SW 1271 (cell line): Measurements from ENCODE around the gene PIH1D1.
A peak's percentile ranks its signal among the peaks of the same experiment; 100 is the strongest.
"Not testable (repeated sequence)": the region's sequence is repeated elsewhere in the genome, so short reads cannot be mapped to it uniquely, and the experiment has no call there.

ENCODE experiments used
- DNase-seq, 2 experiments: peaks; one replicate each; lab custom pipeline; 2025; lab: John Stamatoyannopoulos, UW

The PIH1D1 gene

DNA sequence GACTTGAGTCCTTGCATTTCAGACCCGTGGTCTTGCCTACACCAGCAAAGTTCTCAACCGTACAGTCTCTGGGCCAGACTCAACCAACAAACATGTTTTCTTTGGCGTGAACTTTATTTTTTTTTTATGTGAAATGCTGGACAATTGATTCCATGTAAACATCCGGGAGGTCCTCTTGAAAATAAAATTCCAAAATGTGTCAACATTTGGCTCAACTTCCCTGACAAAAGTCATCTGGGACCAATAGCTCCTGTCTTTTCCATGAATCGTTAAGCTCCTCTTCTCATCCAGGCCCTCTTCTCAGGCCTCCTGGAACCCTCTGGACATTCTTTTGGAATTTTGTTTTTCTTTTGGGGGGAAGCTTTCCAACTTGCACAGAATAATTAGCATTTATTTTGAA is 4.2 kb upstream of the PIH1D1 start:
- DNase-seq, result no peak

- DNase-seq, result no peak
These were observed 2.2 kb upstream of the PIH1D1 start for GRCh38 chr19:49453757-49454240.

- peak; percentile 83 to 92 for DNase-seq
These were observed 1.6 kb upstream of the PIH1D1 start, which contains the start of gene ALDH16A1 for GRCh38 chr19:49453013-49453756. TSS of gene ALDH16A1 (plus strand) at chr19:49453225. CDS start at chr19:49453332, 107 bp downstream.

GRCh38 chr19:49450405-49450804 is 1.2 kb downstream of the PIH1D1 start:
- no peak for DNase-seq

GRCh38 chr19:49448432-49448786 is 3.2 kb downstream of the PIH1D1 start:
- no peak for DNase-seq

DNA sequence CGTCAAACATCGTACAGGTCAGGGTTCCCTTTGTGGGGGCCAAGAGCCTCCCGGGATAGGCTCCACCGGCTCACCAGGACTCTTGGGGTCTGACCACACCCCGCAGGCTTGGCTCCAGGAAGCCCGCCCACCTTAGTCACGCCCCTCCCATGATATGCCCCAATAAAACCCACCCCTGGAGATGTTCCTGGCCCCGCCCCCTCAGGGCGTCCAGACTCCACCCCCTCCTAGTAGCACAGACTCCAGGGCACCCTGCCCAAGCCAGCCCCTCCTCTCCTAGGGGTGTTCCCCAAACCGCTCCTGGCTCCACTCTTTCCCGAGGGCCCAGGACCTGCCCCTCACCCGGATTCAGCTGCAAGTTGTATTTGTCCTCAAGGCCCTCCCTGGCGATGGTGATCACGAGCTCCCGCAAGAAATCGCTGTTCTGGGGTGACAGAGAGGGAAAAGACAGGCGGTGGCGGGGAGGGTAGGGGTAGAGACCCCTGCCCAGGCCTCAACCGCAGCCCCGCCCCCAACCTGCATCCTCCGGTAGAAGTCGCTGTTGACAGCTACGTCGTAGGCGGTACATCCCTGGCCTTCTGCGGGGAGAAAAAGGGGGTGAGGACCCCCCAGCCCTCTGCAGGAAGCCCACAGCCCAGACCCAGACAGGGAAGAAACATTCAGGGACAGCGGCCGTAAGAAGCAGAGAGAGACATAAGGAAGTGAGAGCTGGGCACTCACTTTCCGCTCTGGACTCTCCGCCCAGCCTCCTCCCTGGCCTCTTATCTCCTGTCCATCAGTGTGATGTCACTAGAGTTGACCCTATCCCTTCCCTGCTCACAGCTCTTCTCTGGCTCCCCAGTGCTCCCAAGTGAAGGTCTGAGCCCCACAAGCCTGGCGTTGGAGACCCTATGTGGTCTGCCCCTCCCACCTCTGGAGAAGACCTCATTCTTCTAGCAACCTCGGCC is 3.9 kb downstream of the PIH1D1 start:
- DNase-seq, result peak in 1 of 2 experiments; percentile 36

DNA sequence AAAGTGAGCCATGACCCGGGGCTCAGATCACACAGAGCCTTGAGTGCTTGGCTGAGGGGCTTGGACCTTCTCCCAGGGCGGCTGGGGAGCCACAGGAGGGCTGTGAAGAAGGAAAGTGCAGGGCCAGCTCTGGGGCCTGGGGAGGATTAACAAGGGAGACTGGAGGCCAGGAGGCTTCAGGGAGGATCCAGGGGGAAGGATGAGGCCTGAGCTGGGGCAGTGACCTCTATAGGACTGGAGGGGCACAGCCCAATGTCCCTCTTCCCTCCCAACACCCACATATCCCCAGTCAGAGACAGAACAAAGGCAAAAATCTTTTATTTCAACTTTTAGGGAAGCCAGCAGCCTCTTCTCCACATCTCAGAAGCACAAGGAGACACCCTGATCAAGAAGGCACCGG is 5.6 kb downstream of the PIH1D1 start:
- DNase-seq, result no peak

DNA sequence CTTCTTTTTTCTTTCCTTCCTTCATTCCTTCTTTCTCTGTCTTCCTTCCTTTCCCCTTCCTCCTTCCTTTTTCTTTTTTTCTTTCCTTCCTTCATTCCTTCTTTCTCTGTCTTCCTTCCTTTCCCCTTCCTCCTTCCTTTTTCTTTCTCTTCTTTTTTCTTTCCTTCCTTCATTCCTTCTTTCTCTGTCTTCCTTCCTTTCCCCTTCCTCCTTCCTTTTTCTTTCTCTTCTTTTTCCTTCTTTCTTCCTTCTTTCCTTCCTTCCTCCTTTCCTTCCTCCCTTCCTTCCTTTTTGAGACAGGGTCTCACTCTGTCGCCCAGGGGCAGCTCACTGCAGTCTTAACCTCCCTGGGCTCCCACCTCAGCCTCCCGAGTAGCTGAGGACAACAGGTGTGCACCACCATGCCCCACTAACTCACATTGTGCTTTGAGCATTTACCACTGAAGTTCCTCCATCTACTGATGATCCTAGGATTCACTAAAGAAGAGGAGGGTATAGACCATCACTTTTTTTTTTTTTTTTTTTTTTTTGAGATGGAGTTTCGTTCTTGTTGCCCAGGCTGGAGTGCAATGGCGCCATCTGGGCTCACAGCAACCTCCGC is 7.4 kb downstream of the PIH1D1 start:
- DNase-seq, result not testable (repeated sequence)

GRCh38 chr19:49443366-49444099 is 8.1 kb downstream of the PIH1D1 start:
- DNase-seq, result peak; percentile 68 to 87

- DNase-seq, result peak; percentile 70 to 82
These were observed 8.7 kb downstream of the PIH1D1 start for GRCh38 chr19:49442771-49443365.

DNA sequence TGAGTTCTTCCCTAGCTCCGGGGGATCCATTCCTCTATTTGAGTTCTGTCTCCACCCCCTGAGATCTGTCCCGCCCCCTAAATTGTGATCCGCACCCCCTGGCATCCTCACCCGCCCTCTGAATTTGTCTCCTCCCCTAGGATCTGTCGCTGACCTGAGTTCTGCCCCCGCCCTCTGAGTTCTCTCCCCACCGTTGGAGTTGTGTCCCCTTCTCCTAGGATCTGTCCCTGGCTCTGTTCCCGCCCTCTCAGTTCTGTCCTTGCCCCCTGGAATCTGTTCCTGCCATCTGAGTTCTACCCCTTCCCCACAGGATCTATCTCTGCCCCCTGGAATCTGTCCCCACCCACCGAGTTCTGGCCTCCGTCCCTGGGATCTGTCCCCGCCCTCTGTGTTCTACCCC is 9.3 kb downstream of the PIH1D1 start:
- DNase-seq, result no peak

GRCh38 chr19:49441960-49442350 is 9.7 kb downstream of the PIH1D1 start:
- no peak for DNase-seq

- peak in 1 of 2 experiments; percentile 38 for DNase-seq
These were observed 10.2 kb downstream of the PIH1D1 start, which contains the start of gene SLC17A7 for GRCh38 chr19:49441210-49441959. TSS of gene SLC17A7 (minus strand) at chr19:49441527. CDS start at chr19:49441379, 148 bp downstream.

DNA sequence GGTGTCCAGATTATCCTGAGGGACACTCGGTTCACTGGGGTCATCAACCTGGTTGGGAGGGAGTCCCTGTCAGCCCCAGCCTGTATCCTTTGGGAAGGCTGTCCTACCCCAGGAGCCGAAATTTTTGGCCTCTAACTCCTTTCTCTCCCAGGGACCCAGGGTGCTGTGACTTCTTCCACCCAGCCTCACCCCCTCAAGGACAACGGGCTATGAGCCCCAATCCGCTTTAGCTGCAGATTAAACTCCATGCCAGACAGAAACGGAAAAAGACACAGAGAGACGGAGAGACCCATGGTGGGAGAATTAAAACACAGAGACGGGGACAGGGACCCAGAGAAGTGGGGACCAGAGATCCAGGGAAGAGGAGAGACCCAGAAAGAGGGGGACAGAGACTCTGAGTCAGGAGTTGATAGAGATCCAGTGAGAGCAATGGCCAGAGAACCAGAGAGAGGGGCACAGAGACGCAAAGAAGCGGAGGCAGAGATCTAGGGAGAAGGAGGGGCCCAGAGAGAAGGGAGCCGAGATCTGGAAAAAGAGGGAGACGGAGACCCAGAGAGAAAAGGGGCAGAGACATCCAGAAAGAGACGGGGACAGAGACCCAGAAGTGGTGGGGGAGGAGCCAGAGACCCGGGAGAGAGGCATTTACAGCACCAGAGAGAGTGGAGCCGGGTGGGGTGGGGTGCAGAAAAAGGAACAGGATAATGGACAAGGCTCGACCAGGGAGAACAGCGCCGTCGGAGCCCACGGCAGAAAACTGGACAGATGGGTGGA is 11.0 kb downstream of the PIH1D1 start:
- DNase-seq, result no peak

DNA sequence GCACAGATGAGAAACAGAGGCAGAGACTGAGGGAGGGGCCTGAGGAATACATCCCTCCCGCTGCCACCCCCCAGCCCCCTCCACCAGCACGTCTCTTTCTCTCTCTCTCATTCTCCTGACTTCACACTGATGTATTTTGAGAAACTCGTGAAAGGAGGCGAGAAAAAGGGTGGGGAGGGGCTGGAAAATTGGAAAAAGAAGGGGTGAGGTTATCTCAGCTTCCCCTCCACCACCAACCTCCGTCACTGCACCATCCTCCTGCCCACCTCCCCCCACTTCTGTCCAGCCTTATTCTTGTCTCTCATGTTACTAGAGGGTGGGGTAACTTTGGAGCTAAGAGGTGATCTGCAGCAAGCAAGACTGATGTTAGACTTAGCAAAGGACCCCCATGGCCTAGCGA is 11.8 kb downstream of the PIH1D1 start:
- DNase-seq, result no peak

GRCh38 chr19:49438261-49438660 is 13.4 kb downstream of the PIH1D1 start:
- DNase-seq, result no peak

DNA sequence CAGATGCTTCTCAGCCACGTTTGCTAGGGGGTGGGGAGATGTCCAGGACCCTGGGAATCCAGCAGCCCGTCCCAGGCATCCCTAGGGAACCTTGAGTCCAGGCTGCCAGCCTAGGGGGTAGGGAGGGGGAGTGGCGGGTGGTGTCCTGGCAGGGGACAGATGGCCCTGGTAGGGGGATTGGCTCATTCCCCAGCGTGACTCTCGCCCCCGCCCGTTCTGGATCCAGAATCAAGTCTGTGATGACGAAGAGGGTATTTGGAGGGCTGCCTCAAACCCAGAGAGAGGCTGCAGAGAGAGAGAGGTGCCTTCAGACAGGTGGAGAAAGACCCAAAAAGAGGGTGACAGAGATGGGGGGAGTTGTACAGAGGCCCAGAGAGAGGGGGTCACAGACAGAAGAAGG is 14.4 kb downstream of the PIH1D1 start:
- DNase-seq, result no peak

DNA sequence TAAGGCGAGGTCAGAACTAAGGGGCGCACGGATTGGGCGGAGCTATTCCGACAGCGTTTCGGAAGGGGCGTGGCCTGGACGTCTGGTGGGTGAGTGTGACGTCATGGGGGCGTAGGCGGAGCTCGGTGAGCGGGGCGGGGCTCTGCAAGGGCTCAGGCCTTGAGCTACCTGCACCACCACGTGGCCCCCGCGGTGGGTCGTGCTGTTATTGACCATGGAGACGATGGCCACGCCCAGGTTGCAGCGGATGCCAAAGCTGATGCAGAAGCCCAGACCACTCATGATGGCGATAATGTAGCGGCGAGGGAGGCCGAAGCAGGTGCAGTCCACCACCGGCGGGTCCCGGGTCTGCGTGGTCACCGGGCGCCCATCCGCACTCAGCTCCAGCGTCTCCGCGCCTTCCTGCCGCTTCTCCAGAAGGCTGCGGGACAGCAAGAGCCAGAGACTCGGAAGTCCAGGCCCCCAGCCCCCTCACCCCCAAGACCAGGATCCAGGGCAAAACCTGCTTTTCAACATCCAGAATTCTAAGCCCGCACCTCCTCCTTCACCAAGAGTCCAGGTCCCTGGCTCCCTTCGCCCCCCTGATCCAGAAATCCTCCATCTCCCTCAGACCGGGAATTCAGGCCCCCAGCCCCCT is 15.1 kb downstream of the PIH1D1 start:
- peak in 1 of 2 experiments; percentile 15 for DNase-seq

- no peak for DNase-seq
These were observed 15.9 kb downstream of the PIH1D1 start for GRCh38 chr19:49435670-49436069.
